ENCODE measurements around the gene KL. TPM values are rescaled to one million over a fixed set of nuclear protein-coding genes. Genes with fewer than 3 reads are reported as not detected.

The KL gene
- total RNA-seq, 2 experiments from 2014 or later: not detected

- no peaks in the 10 kb centered on the region for H3K36me3 Mint-ChIP-seq (ENCODE audit: low read depth)
- H3K27me3 Mint-ChIP-seq: peaks cover 80% of the 10 kb centered on the region
- H3K4me1 ChIP-seq (ENCODE audit: insufficient read depth, low read length): peaks cover 18% of the 10 kb centered on the region
- no peak for TF ChIP-seq CTCF (IDR thresholded peaks at IDR 0.05)
- CTCF ChIA-PET: no interaction called here
- peaks cover 34 to 71% of the 10 kb centered on the region in 2 experiments for H3K27me3 ChIP-seq (ENCODE audit: control insufficient read depth in 1 of 2, insufficient read depth in 2 of 2, low read length in 2 of 2)
- no peak overlapping the region for H3K27ac ChIP-seq (ENCODE audit: low read depth in 1 of 2, low read length in 2 of 2)
- peaks cover 11% of the 10 kb centered on the region for H3K4me1 Mint-ChIP-seq (ENCODE audit: low read depth)
- POLR2A ChIA-PET: no interaction called here
- intact Hi-C loops (cut with DNase I, micrococcal nuclease): no loop called here
- DNase-seq: peak in 1 of 14 experiments; percentile 4
- peak overlapping the region; percentile 73 for H3K4me3 Mint-ChIP-seq
- no peaks in the 10 kb centered on the region for H3K9me3 Mint-ChIP-seq
- no peaks in the 10 kb centered on the region for H3K36me3 ChIP-seq (ENCODE audit: insufficient read depth, low read length)
- H3K9me3 ChIP-seq (ENCODE audit: control insufficient read depth in 1 of 2, insufficient read depth in 1 of 2, low read length in 2 of 2): peaks cover 0 to 4% of the 10 kb centered on the region in 2 experiments
- ATAC-seq (ENCODE audit: poor library complexity): no peak
- H3K4me3 ChIP-seq (ENCODE audit: low read length): peak overlapping the region; percentile 14
- H3K27ac Mint-ChIP-seq: no peak overlapping the region
Observed at GRCh38 chr13:33015791-33016323, 366 bp upstream of the KL start.

- Histone ChIP-seq H3K36me3 (ENCODE audit: insufficient read depth, low read length) (no peaks in the 10 kb centered on the region), H3K4me1 (ENCODE audit: insufficient read depth, low read length) (peaks cover 18% of the 10 kb centered on the region), H3K9me3 (ENCODE audit: control insufficient read depth in 1 of 2, insufficient read depth in 1 of 2, low read length in 2 of 2) (peaks cover 0 to 4% of the 10 kb centered on the region in 2 experiments), H3K4me3 (ENCODE audit: low read length) (no peak overlapping the region), H3K27me3 (ENCODE audit: control insufficient read depth in 1 of 2, insufficient read depth in 2 of 2, low read length in 2 of 2) (peaks cover 34 to 69% of the 10 kb centered on the region in 2 experiments), H3K27ac (ENCODE audit: low read depth in 1 of 2, low read length in 2 of 2) (no peak overlapping the region)
- Mint-ChIP-seq H3K4me3 (peak overlapping the region; percentile 73), H3K36me3 (ENCODE audit: low read depth) (no peaks in the 10 kb centered on the region), H3K9me3 (no peaks in the 10 kb centered on the region), H3K27ac (no peak overlapping the region), H3K27me3 (peaks cover 72% of the 10 kb centered on the region), H3K4me1 (ENCODE audit: low read depth) (peaks cover 11% of the 10 kb centered on the region)
- TF ChIP-seq CTCF (IDR thresholded peaks at IDR 0.05): no peak
- intact Hi-C loops (cut with DNase I, micrococcal nuclease): no loop called here
- ATAC-seq (ENCODE audit: poor library complexity) (peak; percentile 81), DNase-seq (peak in 4 of 14 experiments; percentile 17 to 50 (median 43))
- ChIA-PET POLR2A (interaction anchor here (0.6 kb wide), 1 partner anchor 431 kb away, joined by 3 read pairs; the partner anchor contains the start of gene PDS5B), CTCF (no interaction called here)
Observed at GRCh38 chr13:33017323-33017929, 1.2 kb downstream of the KL start.

GRCh38 chr13:33018886-33019285, 2.7 kb downstream of the KL start:
- H3K9me3 Mint-ChIP-seq: no peaks in the 10 kb centered on the region
- ChIA-PET CTCF (no interaction called here), POLR2A (no interaction called here)
- H3K4me3 Mint-ChIP-seq: no peak overlapping the region
- TF ChIP-seq CTCF (IDR thresholded peaks at IDR 0.05): no peak
- peaks cover 30 to 59% of the 10 kb centered on the region in 2 experiments for H3K27me3 ChIP-seq (ENCODE audit: control insufficient read depth in 1 of 2, insufficient read depth in 2 of 2, low read length in 2 of 2)
- no peak for DNase-seq
- no peak overlapping the region for H3K27ac Mint-ChIP-seq
- peaks cover 62% of the 10 kb centered on the region for H3K27me3 Mint-ChIP-seq
- H3K36me3 Mint-ChIP-seq (ENCODE audit: low read depth): no peaks in the 10 kb centered on the region
- no peak for ATAC-seq (ENCODE audit: poor library complexity)
- intact Hi-C loops (cut with DNase I, micrococcal nuclease): no loop called here
- no peaks in the 10 kb centered on the region for H3K36me3 ChIP-seq (ENCODE audit: insufficient read depth, low read length)
- H3K9me3 ChIP-seq (ENCODE audit: control insufficient read depth in 1 of 2, insufficient read depth in 1 of 2, low read length in 2 of 2): peaks cover 0 to 4% of the 10 kb centered on the region in 2 experiments
- no peak overlapping the region for H3K4me3 ChIP-seq (ENCODE audit: low read length)
- peaks cover 11% of the 10 kb centered on the region for H3K4me1 Mint-ChIP-seq (ENCODE audit: low read depth)
- H3K4me1 ChIP-seq (ENCODE audit: insufficient read depth, low read length): peaks cover 18% of the 10 kb centered on the region
- H3K27ac ChIP-seq (ENCODE audit: low read depth in 1 of 2, low read length in 2 of 2): no peak overlapping the region
